Measurements from ENCODE around the gene ZNF662. TPM values are rescaled to one million over a fixed set of nuclear protein-coding genes. Genes with fewer than 3 reads are reported as not detected.

The ZNF662 gene
- total RNA-seq = 10 to 100 TPM in 3 of 4 donors, 1 to 10 TPM in 1; 7.2 to 25.5 (median 19.6) TPM

GRCh38 chr3:42906070-42906847 is at the start of gene ZNF662:
Gene ZNF662 (plus strand): TSS chr3:42906142. CDS start chr3:42908115, 1,973 bp downstream.
- no peaks in the 10 kb centered on the region for H3K36me3 ChIP-seq
- TF ChIP-seq CTCF (IDR thresholded peaks at IDR 0.05) (no peak), POLR2A (IDR thresholded peaks at IDR 0.05) (peak in 1 of 2 donors; percentile 43)
- H3K4me3 ChIP-seq = peak within 1 kb of the TSS; percentile 65 to 70
- no peaks in the 10 kb centered on the region for H3K9me3 ChIP-seq
- no peaks in the 10 kb centered on the region for H3K27me3 ChIP-seq
- intact Hi-C loops (cut with DNase I; ENCODE audit: low total_unique reads) = no loop called here
- peak within 1 kb of the TSS; percentile 75 to 76 for H3K27ac ChIP-seq
- no peaks in the 10 kb centered on the region for H3K4me1 ChIP-seq
- peak; percentile 49 to 70 for DNase-seq

GRCh38 chr3:42856544-42856943 is 49.4 kb upstream of the ZNF662 start:
- Histone ChIP-seq H3K36me3 (no peaks in the 10 kb centered on the region), H3K4me1 (no peaks in the 10 kb centered on the region)

GRCh38 chr3:42864321-42864950 is 41.5 kb upstream of the ZNF662 start:
- H3K9me3 ChIP-seq = no peaks in the 10 kb centered on the region
- no peaks in the 10 kb centered on the region for H3K4me1 ChIP-seq
- intact Hi-C loops (cut with DNase I; ENCODE audit: low total_unique reads) = no loop called here
- H3K4me3 ChIP-seq = no peak overlapping the region
- H3K27ac ChIP-seq = no peak overlapping the region
- no peak for DNase-seq
- TF ChIP-seq CTCF (IDR thresholded peaks at IDR 0.05) (no peak), POLR2A (IDR thresholded peaks at IDR 0.05) (no peak)
- H3K27me3 ChIP-seq = no peaks in the 10 kb centered on the region
- H3K36me3 ChIP-seq = no peaks in the 10 kb centered on the region

More at GRCh38 chr3:42856544-42856943, 49.4 kb upstream of the ZNF662 start:
- DNase-seq = no peak
- intact Hi-C loops (cut with DNase I; ENCODE audit: low total_unique reads) = no loop called here
- Histone ChIP-seq H3K4me3 (no peak overlapping the region), H3K9me3 (no peaks in the 10 kb centered on the region), H3K27me3 (no peaks in the 10 kb centered on the region), H3K27ac (no peak overlapping the region)
- no peak for TF ChIP-seq CTCF (IDR thresholded peaks at IDR 0.05)
- no peak for TF ChIP-seq POLR2A (IDR thresholded peaks at IDR 0.05)

- no peak for DNase-seq
- Histone ChIP-seq H3K4me3 (no peak overlapping the region), H3K4me1 (no peaks in the 10 kb centered on the region), H3K36me3 (no peaks in the 10 kb centered on the region), H3K27ac (no peak overlapping the region), H3K27me3 (no peaks in the 10 kb centered on the region), H3K9me3 (no peaks in the 10 kb centered on the region)
- TF ChIP-seq CTCF (IDR thresholded peaks at IDR 0.05) (no peak), POLR2A (IDR thresholded peaks at IDR 0.05) (no peak)
- intact Hi-C loops (cut with DNase I; ENCODE audit: low total_unique reads) = no loop called here
These were observed 40.7 kb upstream of the ZNF662 start for GRCh38 chr3:42865256-42865655.

- intact Hi-C loops (cut with DNase I; ENCODE audit: low total_unique reads) = no loop called here
- H3K36me3 ChIP-seq = no peaks in the 10 kb centered on the region
- no peaks in the 10 kb centered on the region for H3K9me3 ChIP-seq
- TF ChIP-seq POLR2A (IDR thresholded peaks at IDR 0.05) (no peak), CTCF (IDR thresholded peaks at IDR 0.05) (no peak)
- no peaks in the 10 kb centered on the region for H3K4me1 ChIP-seq
- H3K27ac ChIP-seq = no peak overlapping the region
- no peaks in the 10 kb centered on the region for H3K27me3 ChIP-seq
- DNase-seq = no peak
- no peak overlapping the region for H3K4me3 ChIP-seq
These were observed 38.8 kb upstream of the ZNF662 start for GRCh38 chr3:42867138-42867537.

All from uterus (tissue), 4 donors.